Testis (tissue), 3 donors: ENCODE data around the gene TPR. TPM values are rescaled to one million over a fixed set of nuclear protein-coding genes. Genes with fewer than 3 reads are reported as not detected.

ENCODE experiments used
- DNase-seq: peaks from one replicate; pipeline ENCODE4 v3.0.0-alpha.2; 2019
- H3K27ac ChIP-seq, 2 donors: fragments of 200-600 bp; sonication (generic); one replicate each; pipeline ENCODE4 v1.5.1; 2019
- H3K27me3 ChIP-seq: fragments of 200-600 bp; sonication (generic); one replicate; pipeline ENCODE4 v1.5.1; 2019
- H3K36me3 ChIP-seq: fragments of 200-600 bp; sonication (generic); one replicate; pipeline ENCODE4 v1.5.1; 2017; ENCODE audit warnings: low read depth; ENCODE audit errors: missing control alignments
- H3K4me1 ChIP-seq: fragments of 200-600 bp; sonication (generic); one replicate; pipeline ENCODE4 v1.5.1; 2019
- H3K4me3 ChIP-seq, 2 donors: fragments of 200-600 bp; sonication (generic); one replicate each; pipeline ENCODE4 v1.5.1; 2017 to 2019
- H3K9me3 ChIP-seq: fragments of 200-600 bp; sonication (generic); one replicate; pipeline ENCODE4 v1.5.1; 2017
- POLR2A ChIP-seq: fragments of 450-650 bp; IDR thresholded peaks from one replicate; pipeline ENCODE4 v1.6.1; 2017; ENCODE audit warnings: antibody characterized with exemption, mild to moderate bottlenecking, moderate library complexity
- WGBS, 2 donors: methylation state at CpG; one replicate each; pipeline ENCODE4 v1.1.5; 2018; 5-methylcytosine and 5-hydroxymethylcytosine counted together
- intact Hi-C: fragments of 100-400 bp; cut with DNase I; formaldehyde crosslinking; loops from one replicate; pipeline ENCODE4 v1.15.1; 2023; ENCODE audit warnings: low total_unique reads
- polyA plus RNA-seq: library from polyadenylated mRNA; stranded (reverse); fragments of 350-450 nt; fragmentation: Illumina TruSeq; extraction: RNeasy Lipid Tissue Mini Kit (QIAGEN cat#74804); gene quantifications from one replicate; pipeline ENCODE4 v1.2.3, GENCODE V29; 2014; ENCODE audit warnings: low read depth, low replicate concordance; ENCODE audit not compliant: insufficient read depth
- total RNA-seq, 2 donors: library from RNA; depleted of rRNA; stranded (reverse); fragments of >200 nt; gene quantifications; one replicate each; pipeline ENCODE4 v1.2.3, GENCODE V29; 2016
- TF ChIP-seq, protein P1 (sequence below), 3 experiments: fragments of 450-650 bp in 2 of 3; fragments of 200-600 bp in 1 of 3; sonication (generic) in 1 of 3; IDR thresholded peaks; one replicate each; pipeline ENCODE4 v1.5.1; 2016 to 2019; ENCODE audit warnings: antibody characterized with exemption in 3 of 3, mild to moderate bottlenecking in 2 of 3, moderate library complexity in 1 of 3

The TPR gene
- total and polyA plus RNA-seq, 3 donors from 2014 or later: 47.4 to 249 (median 164) TPM

DNA sequence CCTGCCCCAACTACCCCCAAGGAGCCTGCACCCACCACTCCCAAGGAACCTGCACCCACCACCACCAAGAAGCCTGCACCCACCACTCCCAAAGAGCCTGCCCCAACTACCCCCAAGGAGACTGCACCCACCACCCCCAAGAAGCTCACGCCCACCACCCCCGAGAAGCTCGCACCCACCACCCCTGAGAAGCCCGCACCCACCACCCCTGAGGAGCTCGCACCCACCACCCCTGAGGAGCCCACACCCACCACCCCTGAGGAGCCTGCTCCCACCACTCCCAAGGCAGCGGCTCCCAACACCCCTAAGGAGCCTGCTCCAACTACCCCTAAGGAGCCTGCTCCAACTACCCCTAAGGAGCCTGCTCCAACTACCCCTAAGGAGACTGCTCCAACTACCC is 67.6 kb downstream of the TPR start:
- 91 to 100% methylated on average over 6 of the region's 6 CpGs for WGBS, 2 donors
- intact Hi-C loops: no loop called here
- DNase-seq: no peak
- H3K9me3 ChIP-seq: no peaks in the 10 kb centered on the region
- H3K4me3 ChIP-seq: no peak overlapping the region
- no peaks in the 10 kb centered on the region for H3K27me3 ChIP-seq
- H3K27ac ChIP-seq: no peak overlapping the region
- no peaks in the 10 kb centered on the region for H3K36me3 ChIP-seq
- H3K4me1 ChIP-seq: no peaks in the 10 kb centered on the region
- TF ChIP-seq POLR2A: no peak
- TF ChIP-seq, protein P1, sequence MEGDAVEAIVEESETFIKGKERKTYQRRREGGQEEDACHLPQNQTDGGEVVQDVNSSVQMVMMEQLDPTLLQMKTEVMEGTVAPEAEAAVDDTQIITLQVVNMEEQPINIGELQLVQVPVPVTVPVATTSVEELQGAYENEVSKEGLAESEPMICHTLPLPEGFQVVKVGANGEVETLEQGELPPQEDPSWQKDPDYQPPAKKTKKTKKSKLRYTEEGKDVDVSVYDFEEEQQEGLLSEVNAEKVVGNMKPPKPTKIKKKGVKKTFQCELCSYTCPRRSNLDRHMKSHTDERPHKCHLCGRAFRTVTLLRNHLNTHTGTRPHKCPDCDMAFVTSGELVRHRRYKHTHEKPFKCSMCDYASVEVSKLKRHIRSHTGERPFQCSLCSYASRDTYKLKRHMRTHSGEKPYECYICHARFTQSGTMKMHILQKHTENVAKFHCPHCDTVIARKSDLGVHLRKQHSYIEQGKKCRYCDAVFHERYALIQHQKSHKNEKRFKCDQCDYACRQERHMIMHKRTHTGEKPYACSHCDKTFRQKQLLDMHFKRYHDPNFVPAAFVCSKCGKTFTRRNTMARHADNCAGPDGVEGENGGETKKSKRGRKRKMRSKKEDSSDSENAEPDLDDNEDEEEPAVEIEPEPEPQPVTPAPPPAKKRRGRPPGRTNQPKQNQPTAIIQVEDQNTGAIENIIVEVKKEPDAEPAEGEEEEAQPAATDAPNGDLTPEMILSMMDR (IDR thresholded peaks at IDR 0.05): no peak

DNA sequence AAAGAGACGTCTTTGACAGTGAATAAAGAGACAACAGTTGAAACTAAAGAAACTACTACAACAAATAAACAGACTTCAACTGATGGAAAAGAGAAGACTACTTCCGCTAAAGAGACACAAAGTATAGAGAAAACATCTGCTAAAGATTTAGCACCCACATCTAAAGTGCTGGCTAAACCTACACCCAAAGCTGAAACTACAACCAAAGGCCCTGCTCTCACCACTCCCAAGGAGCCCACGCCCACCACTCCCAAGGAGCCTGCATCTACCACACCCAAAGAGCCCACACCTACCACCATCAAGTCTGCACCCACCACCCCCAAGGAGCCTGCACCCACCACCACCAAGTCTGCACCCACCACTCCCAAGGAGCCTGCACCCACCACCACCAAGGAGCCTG is 68.5 kb downstream of the TPR start:
- TF ChIP-seq, protein P1 (IDR thresholded peaks at IDR 0.05): no peak
- no peak for TF ChIP-seq POLR2A
- Histone ChIP-seq H3K36me3 (no peaks in the 10 kb centered on the region), H3K4me1 (no peaks in the 10 kb centered on the region), H3K9me3 (no peaks in the 10 kb centered on the region), H3K27ac (no peak overlapping the region), H3K27me3 (no peaks in the 10 kb centered on the region), H3K4me3 (no peak overlapping the region)
- intact Hi-C loops: no loop called here
- 76 to 84% methylated on average over 3 of the region's 3 CpGs for WGBS, 2 donors
- DNase-seq: no peak

DNA sequence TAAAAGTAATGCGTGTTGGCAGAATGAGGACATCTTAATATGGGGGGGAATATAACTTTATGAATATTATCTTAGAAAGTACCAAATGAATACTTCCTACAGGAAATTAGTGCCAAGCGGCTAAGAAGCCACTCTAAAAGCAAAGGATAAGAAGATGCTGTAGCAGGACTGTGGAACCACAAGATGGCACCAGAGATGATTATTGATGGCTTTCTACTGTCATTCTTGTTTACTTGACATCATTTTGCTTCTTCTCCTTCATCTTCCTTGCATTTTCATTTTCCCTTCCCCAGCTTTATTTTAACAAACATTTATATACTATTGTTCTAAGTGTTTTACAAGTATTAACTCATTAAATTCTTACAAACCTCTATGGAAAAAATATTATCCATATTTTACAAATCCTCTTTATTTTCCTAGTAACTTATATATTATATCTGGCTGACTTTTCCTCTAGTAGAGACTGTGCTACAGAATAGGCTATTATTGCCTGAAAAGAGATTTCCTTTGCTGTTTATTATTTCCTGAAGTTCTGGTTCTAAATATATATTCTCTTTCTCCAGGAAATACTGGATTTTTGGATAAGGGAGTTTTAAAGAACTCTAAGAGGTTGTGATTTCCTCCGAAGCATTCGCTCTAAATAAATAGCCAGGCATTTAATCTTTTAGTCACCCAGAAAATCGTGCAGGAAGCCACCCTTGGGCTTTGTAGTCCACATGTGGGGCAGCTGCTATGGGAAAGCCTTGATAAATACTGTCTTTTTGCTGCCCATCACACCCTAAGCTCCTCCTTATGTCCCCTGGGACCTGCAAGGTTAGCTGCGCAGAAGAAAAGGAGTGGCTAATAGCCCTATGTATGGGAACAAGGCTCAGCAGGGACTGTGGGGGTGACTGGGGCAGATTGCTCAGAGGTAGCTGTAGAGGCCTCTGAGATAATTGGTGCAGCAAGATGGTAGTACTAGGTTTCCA is 69.8 kb downstream of the TPR start:
- H3K27me3 ChIP-seq: no peaks in the 10 kb centered on the region
- no peak for DNase-seq
- intact Hi-C loops: no loop called here
- H3K4me1 ChIP-seq: no peaks in the 10 kb centered on the region
- no peak for TF ChIP-seq POLR2A
- TF ChIP-seq, protein P1 (IDR thresholded peaks at IDR 0.05): peak in 1 of 3 experiments; percentile 39
- no peak overlapping the region for H3K27ac ChIP-seq
- H3K4me3 ChIP-seq: no peak overlapping the region
- 59 to 65% methylated on average over 6 of the region's 6 CpGs for WGBS, 2 donors
- H3K36me3 ChIP-seq: no peaks in the 10 kb centered on the region
- no peaks in the 10 kb centered on the region for H3K9me3 ChIP-seq

DNA sequence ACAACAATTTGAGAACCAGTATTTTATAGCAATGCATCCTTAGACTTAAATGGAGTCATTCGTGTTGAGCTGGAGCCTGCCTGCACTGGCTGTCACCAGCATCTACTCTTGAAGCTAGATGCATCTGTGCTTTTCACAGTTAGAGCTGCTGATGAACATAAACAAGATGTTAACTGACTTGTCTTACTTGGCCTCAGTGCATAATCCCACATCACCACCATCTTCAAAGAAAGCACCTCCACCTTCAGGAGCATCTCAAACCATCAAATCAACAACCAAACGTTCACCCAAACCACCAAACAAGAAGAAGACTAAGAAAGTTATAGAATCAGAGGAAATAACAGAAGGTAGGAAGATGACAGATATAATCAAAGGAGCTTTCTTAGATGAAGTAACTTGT is 71.1 kb downstream of the TPR start:
- Histone ChIP-seq H3K36me3 (no peaks in the 10 kb centered on the region), H3K9me3 (no peaks in the 10 kb centered on the region), H3K27ac (no peak overlapping the region), H3K4me1 (no peaks in the 10 kb centered on the region), H3K4me3 (no peak overlapping the region), H3K27me3 (no peaks in the 10 kb centered on the region)
- no peak for DNase-seq
- intact Hi-C loops: no loop called here
- WGBS, 2 donors: 81 to 82% methylated on average over 2 of the region's 2 CpGs
- TF ChIP-seq POLR2A: no peak
- TF ChIP-seq, protein P1 (IDR thresholded peaks at IDR 0.05): no peak
